Kidney epithelial cell (primary cell): Measurements from ENCODE around the gene CRIP3. TPM values are rescaled to one million over a fixed set of nuclear protein-coding genes. Genes with fewer than 3 reads are reported as not detected.

Source experiments
- DNase-seq: peaks from one replicate; pipeline ENCODE4 v3.0.0-alpha.2; 2010; ENCODE audit warnings: low read depth
- H3K27me3 ChIP-seq: 2 replicates; pipeline ENCODE4 v1.6.0; 2011; ENCODE audit warnings: low read length; ENCODE audit not compliant: control insufficient read depth, insufficient read depth
- H3K36me3 ChIP-seq: 2 replicates; pipeline ENCODE4 v1.5.1; 2011; ENCODE audit warnings: low read length; ENCODE audit not compliant: control insufficient read depth, insufficient read depth
- H3K4me3 ChIP-seq: 2 replicates; pipeline ENCODE4 v1.5.1; 2011; ENCODE audit warnings: low read depth, mild to moderate bottlenecking, control low read depth, low read length
- CTCF ChIP-seq: IDR thresholded peaks from 2 replicates; pipeline ENCODE4 v1.5.1; 2011; ENCODE audit warnings: mild to moderate bottlenecking, moderate library complexity, low read length, control low read depth, inconsistent platforms; ENCODE audit not compliant: insufficient read depth, poor library complexity, severe bottlenecking
- total RNA-seq: library from RNA; depleted of rRNA; stranded (reverse); fragments of >200 nt; gene quantifications from 2 replicates; pipeline ENCODE4 v1.2.3, GENCODE V29; 2015

CRIP3 gene
- total RNA-seq, 1 donor from 2014 or later, result 0.67 TPM

- TF ChIP-seq CTCF, result no peak
- no peak for DNase-seq
- Histone ChIP-seq H3K36me3 (no peaks in the 10 kb centered on the region), H3K4me3 (no peak overlapping the region), H3K27me3 (peaks cover 32% of the 10 kb centered on the region)
These were observed 32.6 kb downstream of the CRIP3 start for GRCh38 chr6:43275801-43276576.

- Histone ChIP-seq H3K4me3 (peak overlapping the region; percentile 17), H3K27me3 (peaks cover 35% of the 10 kb centered on the region)
These were observed 33.6 kb downstream of the CRIP3 start for GRCh38 chr6:43274916-43275597.

GRCh38 chr6:43274127-43274915 is 34.3 kb downstream of the CRIP3 start:
- Histone ChIP-seq H3K36me3 (no peaks in the 10 kb centered on the region), H3K4me3 (no peak overlapping the region), H3K27me3 (peaks cover 39% of the 10 kb centered on the region)
- DNase-seq, result no peak
- TF ChIP-seq CTCF, result no peak

More at GRCh38 chr6:43274916-43275597, 33.6 kb downstream of the CRIP3 start:
- TF ChIP-seq CTCF, result no peak
- no peak for DNase-seq
- no peaks in the 10 kb centered on the region for H3K36me3 ChIP-seq

- H3K36me3 ChIP-seq, result no peaks in the 10 kb centered on the region
- H3K4me3 ChIP-seq, result no peak overlapping the region
- peaks cover 45% of the 10 kb centered on the region for H3K27me3 ChIP-seq
- no peak for TF ChIP-seq CTCF
- DNase-seq, result no peak
These were observed 34.9 kb downstream of the CRIP3 start for GRCh38 chr6:43273707-43274106.

GRCh38 chr6:43271944-43272343 is 36.7 kb downstream of the CRIP3 start:
- TF ChIP-seq CTCF, result no peak
- no peak overlapping the region for H3K4me3 ChIP-seq
- DNase-seq, result no peak
- no peaks in the 10 kb centered on the region for H3K36me3 ChIP-seq
- H3K27me3 ChIP-seq, result peaks cover 54% of the 10 kb centered on the region
